Activated naive CD4-positive, alpha-beta T cell treated with anti-CD3 and anti-CD28 coated beads for 36 hours (primary cell): ENCODE data around the gene DISP3. TPM values are rescaled to one million over a fixed set of nuclear protein-coding genes. Genes with fewer than 3 reads are reported as not detected.
"Not testable (repeated sequence)": the region's sequence is repeated elsewhere in the genome, so short reads cannot be mapped to it uniquely, and the experiment has no call there.

Source experiments
- CTCF ChIA-PET: fragments of 350-600 bp; sonication (Branson Sonifier 250); formaldehyde crosslinking; loops from one replicate; lab custom pipeline; 2021; ENCODE audit warnings: antibody characterized with exemption; lab: Charles Lee
- DNase-seq: peaks from one replicate; pipeline ENCODE4 v3.0.0-alpha.2; 2020
- H3K27ac Mint-ChIP-seq: one replicate; pipeline ENCODE4 v1.8.0; 2021; ENCODE audit warnings: mild to moderate bottlenecking, mixed read lengths
- H3K27me3 Mint-ChIP-seq: one replicate; pipeline ENCODE4 v1.8.0; 2021; ENCODE audit warnings: low read depth, mixed read lengths
- H3K36me3 Mint-ChIP-seq: one replicate; pipeline ENCODE4 v1.8.0; 2021; ENCODE audit warnings: low read depth, mixed read lengths
- H3K4me1 Mint-ChIP-seq: one replicate; pipeline ENCODE4 v1.8.0; 2021; ENCODE audit warnings: low read depth, mixed read lengths
- H3K4me3 Mint-ChIP-seq: one replicate; pipeline ENCODE4 v1.8.0; 2021; ENCODE audit warnings: mild to moderate bottlenecking, moderate library complexity, mixed read lengths
- H3K9me3 Mint-ChIP-seq: one replicate; pipeline ENCODE4 v1.8.0; 2021; ENCODE audit warnings: mixed read lengths
- intact Hi-C: fragments of 100-400 bp; cut with micrococcal nuclease; formaldehyde crosslinking; loops from one replicate; pipeline ENCODE4 v1.15.1; 2023
- total RNA-seq, 2 experiments: library from RNA; stranded (reverse); gene quantifications; one replicate each; pipeline ENCODE4 v1.2.3, GENCODE V29; 2021

Gene DISP3
- total RNA-seq, 2 experiments from 2014 or later = 0.07 to 0.17 TPM

- H3K27me3 Mint-ChIP-seq = no peaks in the 10 kb centered on the region
- intact Hi-C loops = no loop called here
- H3K9me3 Mint-ChIP-seq = no peaks in the 10 kb centered on the region
- no peak overlapping the region for H3K27ac Mint-ChIP-seq
- no peaks in the 10 kb centered on the region for H3K4me1 Mint-ChIP-seq
- CTCF ChIA-PET = interaction anchor here (0.7 kb wide), 1 partner anchor 57 kb away, joined by 3 read pairs; no protein-coding TSS in a partner anchor
- no peaks in the 10 kb centered on the region for H3K36me3 Mint-ChIP-seq
- H3K4me3 Mint-ChIP-seq = no peak overlapping the region
- no peak for DNase-seq
These were observed 97.3 kb downstream of the DISP3 start for GRCh38 chr1:11576109-11576875.

- H3K9me3 Mint-ChIP-seq = no peaks in the 10 kb centered on the region
- H3K4me3 Mint-ChIP-seq = no peak overlapping the region
- H3K27me3 Mint-ChIP-seq = no peaks in the 10 kb centered on the region
- H3K27ac Mint-ChIP-seq = no peak overlapping the region
- intact Hi-C loops = no loop called here
- CTCF ChIA-PET = no interaction called here
- DNase-seq = no peak
- no peaks in the 10 kb centered on the region for H3K36me3 Mint-ChIP-seq
- no peaks in the 10 kb centered on the region for H3K4me1 Mint-ChIP-seq
These were observed 99.0 kb downstream of the DISP3 start for GRCh38 chr1:11578004-11578403.

GRCh38 chr1:11579506-11579905, 100.6 kb downstream of the DISP3 start:
- Mint-ChIP-seq H3K36me3 (no peaks in the 10 kb centered on the region), H3K4me1 (no peaks in the 10 kb centered on the region), H3K4me3 (no peak overlapping the region), H3K9me3 (no peaks in the 10 kb centered on the region), H3K27ac (no peak overlapping the region), H3K27me3 (no peaks in the 10 kb centered on the region)
- no peak for DNase-seq
- intact Hi-C loops = no loop called here
- CTCF ChIA-PET = no interaction called here

- H3K4me3 Mint-ChIP-seq, H3K36me3 Mint-ChIP-seq, H3K27ac Mint-ChIP-seq, CTCF ChIA-PET, H3K9me3 Mint-ChIP-seq, H3K27me3 Mint-ChIP-seq, intact Hi-C loops, H3K4me1 Mint-ChIP-seq, DNase-seq: not testable (repeated sequence)
These were observed 101.1 kb downstream of the DISP3 start for GRCh38 chr1:11580049-11580448.

GRCh38 chr1:11581445-11581991, 102.6 kb downstream of the DISP3 start:
- Mint-ChIP-seq H3K4me1 (no peaks in the 10 kb centered on the region), H3K36me3 (no peaks in the 10 kb centered on the region), H3K4me3 (no peak overlapping the region), H3K9me3 (no peaks in the 10 kb centered on the region), H3K27ac (no peak overlapping the region), H3K27me3 (no peaks in the 10 kb centered on the region)
- no peak for DNase-seq
- intact Hi-C loops = no loop called here
- CTCF ChIA-PET = interaction anchor here (0.8 kb wide), 1 partner anchor 8 kb away, joined by 4 read pairs; no protein-coding TSS in a partner anchor

- CTCF ChIA-PET = interaction anchor here (0.6 kb wide), 1 partner anchor 527 kb away, joined by 4 read pairs; no protein-coding TSS in a partner anchor
- Mint-ChIP-seq H3K27ac (no peak overlapping the region), H3K27me3 (no peaks in the 10 kb centered on the region), H3K4me1 (no peaks in the 10 kb centered on the region), H3K36me3 (no peaks in the 10 kb centered on the region), H3K4me3 (no peak overlapping the region), H3K9me3 (no peaks in the 10 kb centered on the region)
- intact Hi-C loops = no loop called here
- DNase-seq = no peak
These were observed 106.4 kb downstream of the DISP3 start for GRCh38 chr1:11585389-11585788.

Other genes with a start within 250 kb of the DISP3 start
- 10 to 100 TPM; 38.5 to 39.0 TPM for gene MTOR, start 216.6 kb upstream of the DISP3 start, total RNA-seq
- 10 to 100 TPM; 19.9 to 20.2 TPM for gene UBIAD1, start 206.0 kb upstream of the DISP3 start, total RNA-seq
- gene FBXO2, start 175.3 kb downstream of the DISP3 start, total RNA-seq = 1 to 10 TPM in 1 of 2 experiments, under 1 TPM in 1; 0.77 to 1.1 TPM
- 10 to 100 TPM; 21.6 to 23.6 TPM for gene FBXO44, start 175.7 kb downstream of the DISP3 start, total RNA-seq
- gene FBXO6, start 185.0 kb downstream of the DISP3 start, total RNA-seq = 10 to 100 TPM; 20.0 to 20.6 TPM
- 10 to 100 TPM; 86.7 to 88.3 TPM for gene MAD2L2, start 202.0 kb downstream of the DISP3 start, total RNA-seq
- under 1 TPM; 0.26 to 0.30 TPM for gene DRAXIN, start 212.6 kb downstream of the DISP3 start, total RNA-seq